ENCODE measurements around the gene FOSL2. TPM values are rescaled to one million over a fixed set of nuclear protein-coding genes. Genes with fewer than 3 reads are reported as not detected.

Gene FOSL2
- total RNA-seq, 1 experiment from 2014 or later: 44.8 TPM

DNA sequence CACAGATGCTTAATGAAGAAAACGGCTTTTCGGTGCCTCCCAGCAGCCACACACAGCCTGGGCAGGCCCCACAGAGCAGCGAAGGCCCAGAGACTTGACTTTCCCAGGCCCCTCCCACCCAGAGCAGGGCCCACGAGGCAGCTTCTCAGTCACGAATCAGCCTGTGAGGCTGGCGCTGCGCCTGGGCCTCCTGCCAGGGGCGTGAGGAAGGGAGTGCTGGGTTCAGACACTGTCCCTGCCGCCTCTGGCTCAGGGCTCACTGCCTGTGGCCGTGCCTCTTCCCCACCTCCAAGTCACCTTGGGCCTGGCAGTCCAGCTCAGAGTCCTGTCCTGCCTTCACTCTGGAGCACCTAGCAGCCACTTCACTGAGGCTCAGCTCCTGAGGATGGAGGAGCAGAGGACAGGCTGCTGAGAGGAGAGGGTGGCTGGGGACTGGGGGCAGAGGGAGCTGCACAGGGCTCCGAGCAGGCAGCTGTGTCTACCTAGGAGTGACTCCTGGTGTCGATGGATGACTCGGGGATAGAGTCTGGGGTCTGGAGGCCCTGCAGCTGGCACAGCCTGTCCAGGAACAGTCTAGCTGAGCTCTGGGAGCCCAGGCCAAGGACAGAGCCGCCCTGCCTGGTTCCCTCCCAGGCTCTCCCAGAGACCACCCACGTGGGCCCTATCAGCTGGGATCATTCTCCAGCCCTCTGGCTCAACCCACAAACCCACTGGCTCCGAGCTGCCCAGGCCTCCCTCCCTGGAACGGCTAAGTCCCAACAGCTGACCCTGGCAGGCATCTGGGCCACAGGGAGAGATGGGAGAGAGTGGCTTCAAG lies 36.4 kb upstream of the FOSL2 start:
- BruUV-seq (replicated peaks): no TSS peak

More for the DNA sequence above, 36.4 kb upstream of the FOSL2 start:
- TF ChIP-seq CBX3 (IDR thresholded peaks at IDR 0.05; ENCODE audit: low read depth): no peak
- no peak for TF ChIP-seq ZNF274 (IDR thresholded peaks at IDR 0.05; ENCODE audit: low read depth, low read length)
- no peak for TF ChIP-seq POLR2AphosphoS5 (IDR thresholded peaks at IDR 0.05; ENCODE audit: low read depth, low read length)
- TF ChIP-seq JUND (IDR thresholded peaks at IDR 0.05): no peak
- no peak for TF ChIP-seq REST (IDR thresholded peaks at IDR 0.05; ENCODE audit: low read depth)
- Histone ChIP-seq H3K9ac (ENCODE audit: low read length) (no peak overlapping the region), H3K9me3 (ENCODE audit: control insufficient read depth in 1 of 2, insufficient read depth in 1 of 2, low read depth in 1 of 2, low read length in 2 of 2) (no peaks in the 10 kb centered on the region), H3K27me3 (ENCODE audit: insufficient read depth, low read length) (no peaks in the 10 kb centered on the region), H3K4me2 (ENCODE audit: low read length) (no peak overlapping the region), H3K36me3 (ENCODE audit: control insufficient read depth in 1 of 2, insufficient read depth in 2 of 2, low read length in 2 of 2) (no peaks in the 10 kb centered on the region), H3K4me3 (replicated peaks in 1 of 2; ENCODE audit: low read depth in 1 of 2, low read length in 2 of 2) (no peak overlapping the region), H3K9me2 (ENCODE audit: insufficient read depth) (no peaks in the 10 kb centered on the region), H4K20me1 (ENCODE audit: insufficient read depth) (no peaks in the 10 kb centered on the region), H3K79me2 (ENCODE audit: insufficient read depth, low read length) (no peaks in the 10 kb centered on the region), H3K27ac (ENCODE audit: low read depth, low read length) (no peak overlapping the region), H3K4me1 (ENCODE audit: control insufficient read depth in 1 of 2, insufficient read depth in 2 of 2, low read length in 2 of 2) (peaks cover 7 to 50% of the 10 kb centered on the region in 2 experiments; a peak in 3 of 4 replicates), H2AFZ (ENCODE audit: low read depth, low read length, poor library complexity, severe bottlenecking) (no peak overlapping the region)
- DNase-seq (ENCODE audit: low read depth, low spot score): no peak
- peak; percentile 49 for ATAC-seq
- intact Hi-C loops (cut with micrococcal nuclease): no loop called here
- RAD21 ChIA-PET (ENCODE audit: low non-redundant PET in 1 of 2, low total read pairs in 2 of 2, uncharacterized antibody in 2 of 2, unreplicated experiment in 2 of 2): no interaction called here
- CTCF ChIA-PET: no interaction called here
- POLR2A ChIA-PET: no interaction called here

Data from HCT116 (cell line).